B cell (primary cell): ENCODE data around the gene TBC1D22A. TPM values are rescaled to one million over a fixed set of nuclear protein-coding genes. Genes with fewer than 3 reads are reported as not detected.

Experiments
- ATAC-seq: fragments of 200-7000 bp; cut with Tn5 transposase; one replicate; pipeline ENCODE4 v1.10.0; 2021; ENCODE audit warnings: low read depth, mild to moderate bottlenecking, moderate number of reproducible peaks, moderate library complexity
- CTCF ChIA-PET: fragments of 350-600 bp; sonication (Branson Sonifier 250); formaldehyde crosslinking; loops from one replicate; lab custom pipeline; 2021; ENCODE audit warnings: antibody characterized with exemption, inconsistent platforms; lab: Charles Lee
- POLR2A ChIA-PET: fragments of 350-600 bp; sonication (Branson Sonifier 250); formaldehyde crosslinking; loops from one replicate; lab custom pipeline; 2021; ENCODE audit warnings: antibody characterized with exemption; lab: Charles Lee
- DNase-seq: peaks from one replicate; pipeline ENCODE4 v3.0.0; 2013
- H2AFZ ChIP-seq: 2 replicates; pipeline ENCODE4 v1.6.1; 2012; ENCODE audit warnings: mild to moderate bottlenecking, low read depth, low read length; ENCODE audit not compliant: insufficient read depth, poor library complexity, severe bottlenecking
- H3K27ac ChIP-seq, 2 donors: 1 replicate in 1 of 2; 2 replicates in 1 of 2; pipeline ENCODE4 v1.5.1; 2012 to 2013; ENCODE audit warnings: low read length in 2 of 2, mild to moderate bottlenecking in 2 of 2, moderate library complexity in 1 of 2
- H3K27me3 ChIP-seq, 4 experiments: fragments of 200-600 bp in 1 of 4; sonication (generic) in 1 of 4; replicated peaks in 1 of 4; 1 replicate in 2 of 4; 2 replicates in 2 of 4; pipeline versions ENCODE4 v1.6.1 to v1.7.0; 2013 to 2016; ENCODE audit warnings: low read length in 3 of 4, mild to moderate bottlenecking in 2 of 4, mixed read lengths in 1 of 4, moderate library complexity in 1 of 4; ENCODE audit not compliant: insufficient read depth in 4 of 4, control insufficient read depth in 3 of 4; ENCODE audit errors: control extremely low read depth in 1 of 4
- H3K36me3 ChIP-seq, 2 experiments: replicated peaks in 1 of 2; 1 replicate in 1 of 2; 2 replicates in 1 of 2; pipeline versions ENCODE4 v1.6.1 to v1.7.1; 2013; ENCODE audit warnings: low read length in 1 of 2; ENCODE audit not compliant: insufficient read depth in 2 of 2, control insufficient read depth in 1 of 2; ENCODE audit errors: control extremely low read depth in 1 of 2, extremely low read depth in 1 of 2
- H3K4me1 ChIP-seq, 2 donors: fragments of 200-600 bp in 1 of 2; sonication (generic) in 1 of 2; 1 replicate in 1 of 2; 2 replicates in 1 of 2; pipeline versions ENCODE4 v1.5.1 to v1.6.1; 2013 to 2017; ENCODE audit warnings: low read length in 2 of 2; ENCODE audit not compliant: control insufficient read depth in 2 of 2, insufficient read depth in 2 of 2
- H3K4me2 ChIP-seq: replicated peaks from 2 replicates; pipeline ENCODE3; 2012; ENCODE audit warnings: mild to moderate bottlenecking, low read depth, low read length; ENCODE audit not compliant: poor library complexity, severe bottlenecking
- H3K4me3 ChIP-seq, 5 experiments: fragments of 200-600 bp in 1 of 5; sonication (generic) in 1 of 5; 1 replicate in 3 of 5; 2 replicates in 2 of 5; pipeline versions ENCODE4 v1.5.1 to v1.7.0; 2011 to 2016; ENCODE audit warnings: low read length in 4 of 5, mild to moderate bottlenecking in 4 of 5, low read depth in 2 of 5, control low read depth in 1 of 5, moderate library complexity in 1 of 5; ENCODE audit not compliant: insufficient read depth in 1 of 5; ENCODE audit errors: control extremely low read depth in 1 of 5, extremely low read depth in 1 of 5
- H3K79me2 ChIP-seq: fragments of 200-600 bp; sonication (generic); one replicate; pipeline ENCODE4 v1.6.0; 2016; ENCODE audit warnings: low read length; ENCODE audit not compliant: control insufficient read depth, insufficient read depth
- H3K9ac ChIP-seq: fragments of 200-600 bp; sonication (generic); 2 replicates; pipeline ENCODE4 v1.6.1; 2017; ENCODE audit warnings: mild to moderate bottlenecking, low read length, moderate library complexity
- H3K9me3 ChIP-seq, 3 donors: one replicate each; pipeline versions ENCODE4 v1.6.1 to v1.7.1; 2013; ENCODE audit warnings: low read length in 2 of 3; ENCODE audit not compliant: control insufficient read depth in 2 of 3, insufficient read depth in 1 of 3; ENCODE audit errors: control extremely low read depth in 1 of 3
- H4K20me1 ChIP-seq: 2 replicates; pipeline ENCODE4 v1.6.0; 2012; ENCODE audit warnings: mild to moderate bottlenecking, low read length; ENCODE audit not compliant: insufficient read depth, control insufficient read depth, poor library complexity, severe bottlenecking
- H3K27ac Mint-ChIP-seq: one replicate; pipeline ENCODE4 v1.8.0; 2021; ENCODE audit warnings: mixed read lengths
- H3K27me3 Mint-ChIP-seq: one replicate; pipeline ENCODE4 v1.8.0; 2021; ENCODE audit warnings: mixed read lengths
- H3K4me1 Mint-ChIP-seq: one replicate; pipeline ENCODE4 v1.8.0; 2021; ENCODE audit warnings: mixed read lengths
- H3K4me3 Mint-ChIP-seq: one replicate; pipeline ENCODE4 v1.8.0; 2021; ENCODE audit warnings: mixed read lengths
- H3K9me3 Mint-ChIP-seq: one replicate; pipeline ENCODE4 v1.8.0; 2022; ENCODE audit warnings: mixed read lengths; ENCODE audit not compliant: insufficient read depth
- CTCF ChIP-seq: fragments of 200-600 bp; IDR thresholded peaks from one replicate; pipeline ENCODE4 v1.8.0; 2022; ENCODE audit warnings: antibody characterized with exemption, mild to moderate bottlenecking
- EZH2 ChIP-seq: IDR thresholded peaks from 2 replicates; pipeline ENCODE4 v1.6.1; 2012; ENCODE audit warnings: borderline replicate concordance, low read depth, mild to moderate bottlenecking, moderate library complexity, low read length; ENCODE audit not compliant: insufficient read depth, poor library complexity, severe bottlenecking
- WGBS: methylation state at CpG from one replicate; pipeline ENCODE4 v1.1.5; 2013; ENCODE audit warnings: missing lambda C conversion rate; ENCODE audit not compliant: insufficient coverage; 5-methylcytosine and 5-hydroxymethylcytosine counted together
- intact Hi-C: fragments of 100-400 bp; cut with micrococcal nuclease; formaldehyde crosslinking; loops from one replicate; pipeline ENCODE4 v1.10.0; 2022
- polyA plus RNA-seq: library from polyadenylated mRNA; depleted of rRNA; stranded (reverse); fragments of >200 nt; gene quantifications from 2 replicates; pipeline ENCODE4 v1.2.3, GENCODE V29; 2012
- total RNA-seq, 2 donors: library from RNA; stranded (reverse); fragments of 120-200 nt in 1 of 2; gene quantifications; 1 replicate in 1 of 2; 2 replicates in 1 of 2; pipeline versions ENCODE4 v1.2.3 to v1.2.4, GENCODE V29; 2013 to 2022

The TBC1D22A gene
- total and polyA plus RNA-seq, 2 donors (not counting 1 experiment from before 2014, with no cell fraction given), result 73.8 to 128 TPM

GRCh38 chr22:46798366-46799350, 36.2 kb downstream of the TBC1D22A start:
- DNase-seq, result peak; percentile 74

More at GRCh38 chr22:46798366-46799350, 36.2 kb downstream of the TBC1D22A start:
- Histone ChIP-seq H3K36me3 (peaks cover 0 to 92% of the 10 kb centered on the region in 2 experiments), H3K4me3 (no peak overlapping the region), H3K27ac (peak overlapping the region in 1 of 2 donors; percentile 9), H3K79me2 (peaks cover 99% of the 10 kb centered on the region), H3K9ac (no peak overlapping the region), H3K9me3 (peaks cover 0 to 4% (median 0%) of the 10 kb centered on the region in 3 donors), H3K27me3 (no peaks in the 10 kb centered on the region), H3K4me2 (no peak overlapping the region), H2AFZ (no peak overlapping the region), H4K20me1 (peaks cover 100% of the 10 kb centered on the region), H3K4me1 (peaks cover 7 to 8% of the 10 kb centered on the region in 2 donors)
- Mint-ChIP-seq H3K4me3 (no peak overlapping the region), H3K4me1 (peaks cover 47% of the 10 kb centered on the region), H3K27me3 (no peaks in the 10 kb centered on the region), H3K27ac (peak overlapping the region; percentile 83), H3K9me3 (no peaks in the 10 kb centered on the region)
- 65% methylated on average over 22 of the region's 27 CpGs for WGBS
- ChIA-PET POLR2A (interaction anchor here (0.9 to 1.0 kb wide), 2 partner anchors 30 to 36 kb away, joined by 3 to 6 read pairs; partner anchors contain the start of gene TBC1D22A), CTCF (interaction anchor here (0.7 to 11.4 kb wide), 8 partner anchors 11 to 235 kb away, joined by 3 to 468 read pairs (median 4); partner anchors contain the start of gene TBC1D22A)
- peak; percentile 78 for ATAC-seq
- TF ChIP-seq CTCF (peak; percentile 79), EZH2 (no peak)
- intact Hi-C loops, result loop anchor here (1.0 kb wide), 1 partner anchor 34 kb away; no protein-coding TSS in a partner anchor
